Left ventricle myocardium inferior (tissue), 1 donor: ENCODE results near the gene CTCF. TPM values are rescaled to one million over a fixed set of nuclear protein-coding genes. Genes with fewer than 3 reads are reported as not detected.
A peak's percentile ranks its signal among the peaks of the same experiment; 100 is the strongest.

Experiments used
- DNase-seq: peaks from one replicate; pipeline ENCODE4 v3.0.0-alpha.2; 2020
- H3K27ac ChIP-seq: fragments of 200-600 bp; replicated peaks from 2 replicates; pipeline ENCODE4 v1.8.0; 2021
- H3K27me3 ChIP-seq: fragments of 200-600 bp; 2 replicates; pipeline ENCODE4 v1.8.0; 2021; ENCODE audit warnings: low read depth
- H3K36me3 ChIP-seq: fragments of 200-600 bp; 2 replicates; pipeline ENCODE4 v1.8.0; 2021
- H3K4me1 ChIP-seq: fragments of 200-600 bp; 2 replicates; pipeline ENCODE4 v1.8.0; 2021
- H3K4me3 ChIP-seq: fragments of 200-600 bp; 2 replicates; pipeline ENCODE4 v1.8.0; 2021; ENCODE audit warnings: mild to moderate bottlenecking, moderate library complexity
- H3K9me3 ChIP-seq: fragments of 200-600 bp; replicated peaks from 2 replicates; pipeline ENCODE4 v1.8.0; 2021
- CTCF ChIP-seq: fragments of 200-600 bp; IDR thresholded peaks from 2 replicates; pipeline ENCODE4 v1.8.0; 2021; ENCODE audit warnings: antibody characterized with exemption, mild to moderate bottlenecking, borderline replicate concordance
- intact Hi-C: fragments of 100-400 bp; cut with micrococcal nuclease; formaldehyde crosslinking; loops from one replicate; pipeline ENCODE4 v1.11.0; 2022
- total RNA-seq: library from RNA; stranded (reverse); fragmentation: NEBNext Ultra II Directional; extraction: Animal tissue kit (Norgen Biotek cat#: 25700); gene quantifications from one replicate; pipeline ENCODE4 v1.2.1, GENCODE V29; 2021
- donor health status: DM: no; HTN: yes; CAD: no; lungs with severe emphysema.

Gene CTCF
- total RNA-seq, 1 donor from 2014 or later: 26.1 TPM

- intact Hi-C loops: no loop called here
- Histone ChIP-seq H3K36me3 (peaks cover 29% of the 10 kb centered on the region), H3K9me3 (no peaks in the 10 kb centered on the region), H3K27me3 (no peaks in the 10 kb centered on the region), H3K27ac (no peak overlapping the region), H3K4me3 (no peak overlapping the region), H3K4me1 (no peaks in the 10 kb centered on the region)
- no peak for TF ChIP-seq CTCF
- DNase-seq: no peak
Observed at GRCh38 chr16:67608364-67608763, 46.0 kb downstream of the CTCF start.

- Histone ChIP-seq H3K4me1 (no peaks in the 10 kb centered on the region), H3K36me3 (peaks cover 81% of the 10 kb centered on the region), H3K27ac (no peak overlapping the region), H3K4me3 (no peak overlapping the region), H3K9me3 (no peaks in the 10 kb centered on the region), H3K27me3 (no peaks in the 10 kb centered on the region)
- no peak for DNase-seq
- TF ChIP-seq CTCF: no peak
- intact Hi-C loops: no loop called here
Observed at GRCh38 chr16:67613808-67614207, 51.5 kb downstream of the CTCF start.

- TF ChIP-seq CTCF: no peak
- Histone ChIP-seq H3K4me1 (peaks cover 11% of the 10 kb centered on the region), H3K9me3 (no peaks in the 10 kb centered on the region), H3K4me3 (no peak overlapping the region), H3K27me3 (no peaks in the 10 kb centered on the region), H3K36me3 (peaks cover 92% of the 10 kb centered on the region), H3K27ac (no peak overlapping the region)
- intact Hi-C loops: no loop called here
- no peak for DNase-seq
Observed at GRCh38 chr16:67628216-67628615, 65.9 kb downstream of the CTCF start.

- Histone ChIP-seq H3K27ac (peak overlapping the region; percentile 13), H3K27me3 (no peaks in the 10 kb centered on the region), H3K36me3 (peaks cover 84% of the 10 kb centered on the region), H3K4me3 (no peak overlapping the region), H3K4me1 (peaks cover 11% of the 10 kb centered on the region), H3K9me3 (no peaks in the 10 kb centered on the region)
- no peak for TF ChIP-seq CTCF
- intact Hi-C loops: loop anchor here (10.0 kb wide), 1 partner anchor 58 kb away; no protein-coding TSS in a partner anchor
- peak; percentile 57 for DNase-seq
Observed at GRCh38 chr16:67632415-67633172, 70.3 kb downstream of the CTCF start.

GRCh38 chr16:67636713-67637112 is 74.4 kb downstream of the CTCF start:
- Histone ChIP-seq H3K4me1 (peaks cover 24% of the 10 kb centered on the region), H3K9me3 (no peaks in the 10 kb centered on the region), H3K4me3 (no peak overlapping the region), H3K36me3 (peaks cover 65% of the 10 kb centered on the region), H3K27me3 (no peaks in the 10 kb centered on the region), H3K27ac (no peak overlapping the region)
- no peak for TF ChIP-seq CTCF
- intact Hi-C loops: loop anchor here (10.0 kb wide), 1 partner anchor 62 kb away; no protein-coding TSS in a partner anchor
- DNase-seq: no peak
